Measurements from ENCODE around the gene CACNA1S. TPM values are rescaled to one million over a fixed set of nuclear protein-coding genes. Genes with fewer than 3 reads are reported as not detected.

The CACNA1S gene
- total RNA-seq, 1 donor = not detected

- DNase-seq (ENCODE audit: low read depth) = no peak
- H3K4me3 ChIP-seq (ENCODE audit: low read depth, low read length) = no peak overlapping the region
- TF ChIP-seq CTCF (IDR thresholded peaks at IDR 0.05; ENCODE audit: insufficient read depth, low read length) = no peak
Measured at GRCh38 chr1:201015551-201016091, 96.6 kb downstream of the CACNA1S start.

DNA sequence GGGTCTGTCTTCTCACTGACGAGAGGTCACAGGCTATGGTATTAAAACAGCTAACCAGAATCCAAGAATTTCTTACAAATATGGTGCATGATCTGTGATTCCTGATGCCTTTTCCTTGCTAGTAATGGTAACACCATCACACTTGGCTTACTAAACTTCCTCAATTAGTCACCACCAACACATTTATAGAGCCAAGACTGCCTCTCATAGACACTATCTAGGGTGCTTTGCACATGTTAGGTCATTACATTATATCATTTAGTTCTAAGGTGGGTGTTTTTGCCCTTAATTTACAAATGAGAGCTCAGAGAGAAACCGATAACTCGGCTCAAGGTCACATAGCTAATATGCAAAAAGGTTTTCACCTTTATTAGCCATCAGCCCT lies 97.4 kb downstream of the CACNA1S start:
- no peak overlapping the region for H3K4me3 ChIP-seq (ENCODE audit: low read depth, low read length)
- peak; percentile 30 for DNase-seq (ENCODE audit: low read depth)
- no peak for TF ChIP-seq CTCF (IDR thresholded peaks at IDR 0.05; ENCODE audit: insufficient read depth, low read length)

GRCh38 chr1:201013991-201014815 lies 98.0 kb downstream of the CACNA1S start:
- no peak overlapping the region for H3K4me3 ChIP-seq (ENCODE audit: low read depth, low read length)
- DNase-seq (ENCODE audit: low read depth) = no peak
- TF ChIP-seq CTCF (IDR thresholded peaks at IDR 0.05; ENCODE audit: insufficient read depth, low read length) = no peak

GRCh38 chr1:201013031-201013485 lies 99.2 kb downstream of the CACNA1S start:
- no peak for TF ChIP-seq CTCF (IDR thresholded peaks at IDR 0.05; ENCODE audit: insufficient read depth, low read length)
- DNase-seq (ENCODE audit: low read depth) = no peak
- no peak overlapping the region for H3K4me3 ChIP-seq (ENCODE audit: low read depth, low read length)

- no peak for TF ChIP-seq CTCF (IDR thresholded peaks at IDR 0.05; ENCODE audit: insufficient read depth, low read length)
- no peak overlapping the region for H3K4me3 ChIP-seq (ENCODE audit: low read depth, low read length)
- no peak for DNase-seq (ENCODE audit: low read depth)
Measured at GRCh38 chr1:201011616-201012015, 100.6 kb downstream of the CACNA1S start.

GRCh38 chr1:201009962-201010645 lies 102.1 kb downstream of the CACNA1S start:
- DNase-seq (ENCODE audit: low read depth) = no peak
- no peak for TF ChIP-seq CTCF (IDR thresholded peaks at IDR 0.05; ENCODE audit: insufficient read depth, low read length)
- no peak overlapping the region for H3K4me3 ChIP-seq (ENCODE audit: low read depth, low read length)

Measured in fibroblast of the aortic adventitia (primary cell).